Hepatocyte (in vitro differentiated cells): ENCODE data around the gene RPTOR. TPM values are rescaled to one million over a fixed set of nuclear protein-coding genes. Genes with fewer than 3 reads are reported as not detected.

Source experiments
- DNase-seq: peaks from one replicate; pipeline ENCODE4 v3.0.0-alpha.2; 2016; ENCODE audit warnings: low spot score
- H2AFZ ChIP-seq: fragments of 200-600 bp; sonication (generic); 2 replicates; pipeline ENCODE4 v1.6.0; 2016; ENCODE audit warnings: antibody characterized with exemption, mild to moderate bottlenecking
- H3K27ac ChIP-seq: fragments of 200-600 bp; sonication (generic); 2 replicates; pipeline ENCODE4 v1.5.1; 2016; ENCODE audit warnings: mild to moderate bottlenecking
- H3K27me3 ChIP-seq: fragments of 200-600 bp; sonication (generic); 2 replicates; pipeline ENCODE4 v1.6.1; 2016
- H3K36me3 ChIP-seq: fragments of 200-600 bp; sonication (generic); replicated peaks from 2 replicates; pipeline ENCODE4 v1.5.1; 2016; ENCODE audit warnings: low read depth; ENCODE audit not compliant: insufficient read depth
- H3K4me1 ChIP-seq: fragments of 200-600 bp; sonication (generic); 2 replicates; pipeline ENCODE4 v1.5.1; 2016; ENCODE audit warnings: mild to moderate bottlenecking, moderate library complexity; ENCODE audit not compliant: insufficient read depth
- H3K4me2 ChIP-seq: fragments of 200-600 bp; sonication (generic); 2 replicates; pipeline ENCODE4 v1.6.0; 2016
- H3K4me3 ChIP-seq: fragments of 200-600 bp; sonication (generic); 2 replicates; pipeline ENCODE4 v1.5.1; 2016; ENCODE audit warnings: mild to moderate bottlenecking
- H3K79me2 ChIP-seq: fragments of 200-600 bp; sonication (generic); 2 replicates; pipeline ENCODE4 v1.6.0; 2017; ENCODE audit warnings: mild to moderate bottlenecking
- H3K9me2 ChIP-seq: fragments of 200-600 bp; sonication (generic); replicated peaks from 2 replicates; pipeline ENCODE4 v1.6.0; 2017; ENCODE audit warnings: mild to moderate bottlenecking; ENCODE audit not compliant: insufficient read depth
- H3K9me3 ChIP-seq: fragments of 200-600 bp; sonication (generic); 2 replicates; pipeline ENCODE4 v1.5.1; 2016; ENCODE audit warnings: low read depth, mild to moderate bottlenecking
- H4K20me1 ChIP-seq: fragments of 200-600 bp; sonication (generic); 2 replicates; pipeline ENCODE4 v1.6.0; 2016; ENCODE audit warnings: mild to moderate bottlenecking; ENCODE audit not compliant: insufficient read depth, poor library complexity, severe bottlenecking
- CTCF ChIP-seq: fragments of 200-600 bp; sonication (generic); IDR thresholded peaks from 2 replicates; pipeline ENCODE4 v1.5.1; 2016; ENCODE audit warnings: antibody characterized with exemption, mild to moderate bottlenecking; ENCODE audit not compliant: poor library complexity
- EZH2 ChIP-seq: fragments of 200-600 bp; sonication (generic); IDR thresholded peaks from 2 replicates; pipeline ENCODE4 v1.6.1; 2016; ENCODE audit warnings: antibody characterized with exemption, mild to moderate bottlenecking, borderline replicate concordance
- EZH2phosphoT487 ChIP-seq: fragments of 200-600 bp; sonication (generic); IDR thresholded peaks from one replicate; pipeline ENCODE4 v1.6.1; 2018; ENCODE audit warnings: antibody characterized with exemption, mild to moderate bottlenecking, low read depth, moderate library complexity; ENCODE audit not compliant: unreplicated experiment, severe bottlenecking
- WGBS: methylation state at CpG from one replicate; pipeline ENCODE4 v1.1.6; 2016; ENCODE audit warnings: low lambda C conversion rate; ENCODE audit errors: missing lambda C conversion rate; 5-methylcytosine and 5-hydroxymethylcytosine counted together
- polyA plus RNA-seq: library from polyadenylated mRNA; unstranded; fragments of >200 nt; fragmentation: Nextera tagmentation; extraction: Ambion mirVana; gene quantifications from 2 replicates; pipeline ENCODE4 v1.2.1, GENCODE V29; 2016
- total RNA-seq: library from RNA; depleted of rRNA; stranded (reverse); fragments of >200 nt; gene quantifications from 2 replicates; pipeline ENCODE4 v1.2.3, GENCODE V29; 2014

RPTOR gene
- total and polyA plus RNA-seq, 2 experiments from 2014 or later = 14.1 to 20.6 TPM

- no peaks in the 10 kb centered on the region for H3K4me1 ChIP-seq
- no peaks in the 10 kb centered on the region for H3K36me3 ChIP-seq
- no peak for DNase-seq
- peak overlapping the region; percentile 2 for H3K4me2 ChIP-seq
- H3K79me2 ChIP-seq = peaks cover 33% of the 10 kb centered on the region
- no peaks in the 10 kb centered on the region for H3K9me2 ChIP-seq
- no peaks in the 10 kb centered on the region for H3K9me3 ChIP-seq
- no peaks in the 10 kb centered on the region for H4K20me1 ChIP-seq
- H2AFZ ChIP-seq = no peak overlapping the region
- no peak overlapping the region for H3K4me3 ChIP-seq
- no peaks in the 10 kb centered on the region for H3K27me3 ChIP-seq
- TF ChIP-seq CTCF (no peak), EZH2phosphoT487 (no peak), EZH2 (no peak)
- no peak overlapping the region for H3K27ac ChIP-seq
- WGBS = 48% methylated on average over 12 of the region's 12 CpGs
Measured at GRCh38 chr17:80632046-80632581, 87.5 kb downstream of the RPTOR start.

GRCh38 chr17:80633207-80633606, 88.6 kb downstream of the RPTOR start:
- TF ChIP-seq EZH2phosphoT487 (no peak), EZH2 (no peak)
- Histone ChIP-seq H3K79me2 (peaks cover 34% of the 10 kb centered on the region), H3K4me2 (no peak overlapping the region), H3K9me2 (no peaks in the 10 kb centered on the region), H3K4me3 (no peak overlapping the region), H4K20me1 (no peaks in the 10 kb centered on the region), H3K4me1 (no peaks in the 10 kb centered on the region), H3K27ac (no peak overlapping the region), H3K27me3 (no peaks in the 10 kb centered on the region), H2AFZ (no peak overlapping the region), H3K36me3 (no peaks in the 10 kb centered on the region), H3K9me3 (no peaks in the 10 kb centered on the region)
- no peak for DNase-seq
- 95% methylated on average over 19 of the region's 19 CpGs for WGBS

- no peaks in the 10 kb centered on the region for H3K36me3 ChIP-seq
- H3K9me3 ChIP-seq = no peaks in the 10 kb centered on the region
- DNase-seq = no peak
- H3K4me1 ChIP-seq = no peaks in the 10 kb centered on the region
- peaks cover 29% of the 10 kb centered on the region for H3K79me2 ChIP-seq
- H3K4me2 ChIP-seq = no peak overlapping the region
- no peaks in the 10 kb centered on the region for H4K20me1 ChIP-seq
- no peaks in the 10 kb centered on the region for H3K27me3 ChIP-seq
- no peak overlapping the region for H3K27ac ChIP-seq
- WGBS = 97% methylated on average over 13 of the region's 24 CpGs
- H3K4me3 ChIP-seq = no peak overlapping the region
- no peak overlapping the region for H2AFZ ChIP-seq
- no peaks in the 10 kb centered on the region for H3K9me2 ChIP-seq
- TF ChIP-seq EZH2phosphoT487 = no peak
- no peak for TF ChIP-seq EZH2
- no peak for TF ChIP-seq CTCF
Measured at GRCh38 chr17:80633994-80634566, 89.4 kb downstream of the RPTOR start.

- H3K36me3 ChIP-seq = no peaks in the 10 kb centered on the region
- DNase-seq = no peak
- H3K79me2 ChIP-seq = peaks cover 46% of the 10 kb centered on the region
- no peaks in the 10 kb centered on the region for H3K9me3 ChIP-seq
- H2AFZ ChIP-seq = no peak overlapping the region
- 95% methylated on average over 20 of the region's 20 CpGs for WGBS
- peak overlapping the region; percentile 26 for H3K27ac ChIP-seq
- no peaks in the 10 kb centered on the region for H3K9me2 ChIP-seq
- no peaks in the 10 kb centered on the region for H3K27me3 ChIP-seq
- no peaks in the 10 kb centered on the region for H3K4me1 ChIP-seq
- H3K4me3 ChIP-seq = no peak overlapping the region
- no peak for TF ChIP-seq EZH2phosphoT487
- no peak for TF ChIP-seq EZH2
- H4K20me1 ChIP-seq = no peaks in the 10 kb centered on the region
- no peak overlapping the region for H3K4me2 ChIP-seq
Measured at GRCh38 chr17:80636361-80637018, 91.9 kb downstream of the RPTOR start.
